Measurements from ENCODE around the gene GOSR2. TPM values are rescaled to one million over a fixed set of nuclear protein-coding genes. Genes with fewer than 3 reads are reported as not detected.

Gene GOSR2
- total and polyA plus RNA-seq, 2 of the 4 experiments (the other 2 are of a cell fraction): 63.4 to 75.6 TPM

DNA sequence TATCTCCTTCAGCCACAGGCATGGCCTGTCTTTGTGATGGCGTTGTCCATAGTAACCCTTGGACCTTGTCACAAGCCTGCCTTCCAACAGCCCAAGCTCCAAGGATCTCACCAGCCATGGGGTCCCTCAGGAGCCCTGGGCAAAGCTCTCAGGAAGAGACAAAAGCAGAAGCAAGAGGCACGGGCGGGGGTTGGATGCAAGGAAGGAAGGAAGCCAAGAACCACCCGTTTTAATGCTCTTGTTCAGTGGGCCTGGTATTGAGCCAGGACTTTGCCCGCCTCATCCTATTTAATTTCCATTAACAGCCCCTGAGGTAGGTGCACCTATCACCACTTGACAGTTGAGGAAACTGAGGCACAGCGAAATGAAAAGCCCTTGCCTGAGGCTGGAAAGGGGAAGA is 32.3 kb upstream of the GOSR2 start:
- Histone ChIP-seq H3K27ac (ENCODE audit: insufficient read depth, low read length) (no peak overlapping the region), H4K91ac (ENCODE audit: insufficient read depth, low read depth, low read length) (no peak overlapping the region), H2BK15ac (ENCODE audit: low read depth, low read length) (no peak overlapping the region), H3K9ac (ENCODE audit: low read depth, low read length) (no peak overlapping the region), H3K4me3 (ENCODE audit: insufficient read depth, low read depth, low read length) (no peak overlapping the region), H4K20me1 (ENCODE audit: insufficient read depth, low read length) (no peaks in the 10 kb centered on the region), H3K9me3 (ENCODE audit: control insufficient read depth, insufficient read depth, low read length) (no peaks in the 10 kb centered on the region), H3K18ac (ENCODE audit: low read depth, low read length) (no peak overlapping the region), H4K5ac (ENCODE audit: low read depth, low read length) (no peak overlapping the region), H3K9me1 (ENCODE audit: insufficient read depth, low read length) (no peaks in the 10 kb centered on the region), H2BK5ac (ENCODE audit: low read depth, low read length, poor library complexity, severe bottlenecking) (no peak overlapping the region), H3K23ac (ENCODE audit: low read depth, low read length) (no peak overlapping the region), H3K36me3 (ENCODE audit: control insufficient read depth, insufficient read depth, low read length) (no peaks in the 10 kb centered on the region), H2BK20ac (ENCODE audit: low read depth, low read length) (no peak overlapping the region), H2AFZ (replicated peaks; ENCODE audit: low read length, poor library complexity) (no peak overlapping the region), H3K56ac (ENCODE audit: extremely low read depth, insufficient read depth, low read length) (no peak overlapping the region), H3K27me3 (ENCODE audit: control insufficient read depth, insufficient read depth, low read length) (peaks cover 83% of the 10 kb centered on the region), H2BK120ac (ENCODE audit: low read depth, low read length) (no peak overlapping the region), H2AK9ac (replicated peaks; ENCODE audit: low read depth, low read length, poor library complexity) (no peak overlapping the region), H3K4me1 (ENCODE audit: control insufficient read depth, insufficient read depth, low read length) (no peaks in the 10 kb centered on the region), H4K8ac (ENCODE audit: low read depth in 2 of 2, low read length in 2 of 2) (no peak overlapping the region), H3K4me2 (ENCODE audit: low read depth, low read length) (no peak overlapping the region), H3K4ac (ENCODE audit: low read depth, low read length) (no peak overlapping the region), H3K79me1 (ENCODE audit: low read depth in 1 of 2, low read length in 2 of 2) (no peaks in the 10 kb centered on the region), H3K14ac (replicated peaks; ENCODE audit: low read depth, low read length) (no peak overlapping the region), H2AK5ac (ENCODE audit: low read depth, low read length) (no peak overlapping the region)
- intact Hi-C loops (cut with micrococcal nuclease) (no loop called here), dilution Hi-C loops (cut with HindIII; ENCODE audit: low sequenced_read_pairs, unreplicated experiment) (no loop called here), in situ Hi-C loops (cut with MboI; ENCODE audit: low sequenced_read_pairs) (no loop called here)
- ATAC-seq (ENCODE audit: low read depth) (no peak), DNase-seq (no peak)
- WGBS, 2 experiments (ENCODE audit: extremely low coverage in 2 of 2, insufficient read length in 1 of 2): no CpG with 5 or more reads among the region's 6 CpGs
- no peak for TF ChIP-seq FOS (IDR thresholded peaks at IDR 0.05; ENCODE audit: low read depth, low read length)
- no peak for TF ChIP-seq RCOR1 (IDR thresholded peaks at IDR 0.05; ENCODE audit: insufficient replicate concordance, low read length)
- no peak for TF ChIP-seq RAD21 (IDR thresholded peaks at IDR 0.05; ENCODE audit: low read length)
- no peak for TF ChIP-seq MAFK (IDR thresholded peaks at IDR 0.05; ENCODE audit: low read depth, low read length)
- TF ChIP-seq, protein P1, sequence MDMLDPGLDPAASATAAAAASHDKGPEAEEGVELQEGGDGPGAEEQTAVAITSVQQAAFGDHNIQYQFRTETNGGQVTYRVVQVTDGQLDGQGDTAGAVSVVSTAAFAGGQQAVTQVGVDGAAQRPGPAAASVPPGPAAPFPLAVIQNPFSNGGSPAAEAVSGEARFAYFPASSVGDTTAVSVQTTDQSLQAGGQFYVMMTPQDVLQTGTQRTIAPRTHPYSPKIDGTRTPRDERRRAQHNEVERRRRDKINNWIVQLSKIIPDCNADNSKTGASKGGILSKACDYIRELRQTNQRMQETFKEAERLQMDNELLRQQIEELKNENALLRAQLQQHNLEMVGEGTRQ (IDR thresholded peaks at IDR 0.05; ENCODE audit: low read depth, low read length): no peak
- TF ChIP-seq SMC3 (IDR thresholded peaks at IDR 0.05; ENCODE audit: low read depth, low read length): no peak
- TF ChIP-seq, protein P2, sequence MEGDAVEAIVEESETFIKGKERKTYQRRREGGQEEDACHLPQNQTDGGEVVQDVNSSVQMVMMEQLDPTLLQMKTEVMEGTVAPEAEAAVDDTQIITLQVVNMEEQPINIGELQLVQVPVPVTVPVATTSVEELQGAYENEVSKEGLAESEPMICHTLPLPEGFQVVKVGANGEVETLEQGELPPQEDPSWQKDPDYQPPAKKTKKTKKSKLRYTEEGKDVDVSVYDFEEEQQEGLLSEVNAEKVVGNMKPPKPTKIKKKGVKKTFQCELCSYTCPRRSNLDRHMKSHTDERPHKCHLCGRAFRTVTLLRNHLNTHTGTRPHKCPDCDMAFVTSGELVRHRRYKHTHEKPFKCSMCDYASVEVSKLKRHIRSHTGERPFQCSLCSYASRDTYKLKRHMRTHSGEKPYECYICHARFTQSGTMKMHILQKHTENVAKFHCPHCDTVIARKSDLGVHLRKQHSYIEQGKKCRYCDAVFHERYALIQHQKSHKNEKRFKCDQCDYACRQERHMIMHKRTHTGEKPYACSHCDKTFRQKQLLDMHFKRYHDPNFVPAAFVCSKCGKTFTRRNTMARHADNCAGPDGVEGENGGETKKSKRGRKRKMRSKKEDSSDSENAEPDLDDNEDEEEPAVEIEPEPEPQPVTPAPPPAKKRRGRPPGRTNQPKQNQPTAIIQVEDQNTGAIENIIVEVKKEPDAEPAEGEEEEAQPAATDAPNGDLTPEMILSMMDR (conservative IDR thresholded peaks at IDR 0.05; ENCODE audit: low read depth, low read length): no peak
- no peak for TF ChIP-seq POLR2A (IDR thresholded peaks at IDR 0.05; ENCODE audit: low read depth, low read length)
- TF ChIP-seq NFE2L2 (IDR thresholded peaks at IDR 0.05; ENCODE audit: low read depth, low read length): no peak
- TF ChIP-seq CHD1 (IDR thresholded peaks at IDR 0.05; ENCODE audit: low read depth, low read length): no peak
- TF ChIP-seq MAZ (IDR thresholded peaks at IDR 0.05; ENCODE audit: borderline replicate concordance, low read depth, low read length): no peak
- no peak for TF ChIP-seq RFX5 (IDR thresholded peaks at IDR 0.05; ENCODE audit: low read depth, low read length)
- TF ChIP-seq MXI1 (IDR thresholded peaks at IDR 0.05; ENCODE audit: borderline replicate concordance, low read depth, low read length): no peak
- no peak for TF ChIP-seq BHLHE40 (IDR thresholded peaks at IDR 0.05; ENCODE audit: low read depth, low read length)
- TF ChIP-seq, protein P3, sequence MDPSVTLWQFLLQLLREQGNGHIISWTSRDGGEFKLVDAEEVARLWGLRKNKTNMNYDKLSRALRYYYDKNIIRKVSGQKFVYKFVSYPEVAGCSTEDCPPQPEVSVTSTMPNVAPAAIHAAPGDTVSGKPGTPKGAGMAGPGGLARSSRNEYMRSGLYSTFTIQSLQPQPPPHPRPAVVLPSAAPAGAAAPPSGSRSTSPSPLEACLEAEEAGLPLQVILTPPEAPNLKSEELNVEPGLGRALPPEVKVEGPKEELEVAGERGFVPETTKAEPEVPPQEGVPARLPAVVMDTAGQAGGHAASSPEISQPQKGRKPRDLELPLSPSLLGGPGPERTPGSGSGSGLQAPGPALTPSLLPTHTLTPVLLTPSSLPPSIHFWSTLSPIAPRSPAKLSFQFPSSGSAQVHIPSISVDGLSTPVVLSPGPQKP (IDR thresholded peaks at IDR 0.05; ENCODE audit: borderline replicate concordance, low read depth, low read length): no peak
- no peak for TF ChIP-seq CEBPB (IDR thresholded peaks at IDR 0.05; ENCODE audit: low read depth, low read length)
- POLR2A ChIA-PET (ENCODE audit: unreplicated experiment): no interaction called here
- CTCF ChIA-PET: no interaction called here
- no TSS peak for BruUV-seq (replicated peaks)
